Ishikawa (cell line): ENCODE data around the gene NSDHL.

Experiments used
- EP300 ChIP-seq: IDR thresholded peaks from 2 replicates; pipeline ENCODE4 v1.6.1; 2012; ENCODE audit warnings: borderline replicate concordance
- MAX ChIP-seq: IDR thresholded peaks from 2 replicates; pipeline ENCODE4 v1.6.1; 2012
- RAD21 ChIP-seq: IDR thresholded peaks from 2 replicates; pipeline ENCODE4 v1.6.1; 2012; ENCODE audit warnings: low read depth

- TF ChIP-seq EP300 (no peak), RAD21 (no peak), MAX (no peak)
Measured at GRCh38 chrX:152881289-152881688, 50.4 kb downstream of the NSDHL start.
